Smooth muscle cell (in vitro differentiated cells): ENCODE results near the gene CGRRF1. TPM values are rescaled to one million over a fixed set of nuclear protein-coding genes. Genes with fewer than 3 reads are reported as not detected.

Experiments
- DNase-seq: peaks from one replicate; lab custom pipeline; 2025; ENCODE audit not compliant: unreplicated experiment; lab: John Stamatoyannopoulos, UW
- H2AFZ ChIP-seq: fragments of 200-600 bp; sonication (generic); 2 replicates; pipeline ENCODE4 v1.6.0; 2016; ENCODE audit warnings: antibody characterized with exemption, low read depth, mild to moderate bottlenecking
- H3F3A ChIP-seq: fragments of 200-600 bp; sonication (generic); 2 replicates; pipeline ENCODE4 v1.6.0; 2017; ENCODE audit warnings: antibody characterized with exemption, low read depth
- H3K27ac ChIP-seq: fragments of 200-600 bp; sonication (generic); 2 replicates; pipeline ENCODE4 v1.5.1; 2016; ENCODE audit warnings: low read depth, mild to moderate bottlenecking
- H3K27me3 ChIP-seq: fragments of 200-600 bp; sonication (generic); 2 replicates; pipeline ENCODE4 v1.6.1; 2016; ENCODE audit warnings: low read depth, mild to moderate bottlenecking
- H3K36me3 ChIP-seq: fragments of 200-600 bp; sonication (generic); 2 replicates; pipeline ENCODE4 v1.5.1; 2016; ENCODE audit warnings: low read depth
- H3K4me1 ChIP-seq: fragments of 200-600 bp; sonication (generic); 2 replicates; pipeline ENCODE4 v1.5.1; 2016; ENCODE audit warnings: low read depth
- H3K4me2 ChIP-seq: fragments of 200-600 bp; sonication (generic); 2 replicates; pipeline ENCODE4 v1.6.0; 2016; ENCODE audit warnings: mild to moderate bottlenecking
- H3K4me3 ChIP-seq: fragments of 200-600 bp; sonication (generic); 2 replicates; pipeline ENCODE4 v1.5.1; 2016; ENCODE audit warnings: mild to moderate bottlenecking
- H3K79me2 ChIP-seq: fragments of 200-600 bp; sonication (generic); 2 replicates; pipeline ENCODE4 v1.6.0; 2016; ENCODE audit warnings: low read depth, mild to moderate bottlenecking
- H3K9ac ChIP-seq: fragments of 200-600 bp; sonication (generic); 2 replicates; pipeline ENCODE4 v1.6.0; 2016; ENCODE audit warnings: low read depth
- H3K9me3 ChIP-seq: fragments of 200-600 bp; sonication (generic); replicated peaks from 2 replicates; pipeline ENCODE4 v1.5.1; 2016; ENCODE audit warnings: low read depth
- H4K20me1 ChIP-seq: fragments of 200-600 bp; sonication (generic); 2 replicates; pipeline ENCODE4 v1.6.0; 2016; ENCODE audit warnings: low read depth
- WGBS: methylation state at CpG from one replicate; pipeline ENCODE4 v1.1.7; 2016; ENCODE audit warnings: low lambda C conversion rate; 5-methylcytosine and 5-hydroxymethylcytosine counted together
- polyA plus RNA-seq: library from polyadenylated mRNA; unstranded; fragments of >200 nt; fragmentation: Nextera tagmentation; extraction: Ambion mirVana; gene quantifications from 2 replicates; pipeline ENCODE4 v1.2.1, GENCODE V29; 2016
- total RNA-seq: library from RNA; depleted of rRNA; stranded (reverse); fragments of >200 nt; gene quantifications from 2 replicates; pipeline ENCODE4 v1.2.3, GENCODE V29; 2014
- TF ChIP-seq, protein P1 (sequence below): fragments of 200-600 bp; sonication (generic); IDR thresholded peaks from 2 replicates; pipeline ENCODE4 v1.5.1; 2017; ENCODE audit warnings: borderline replicate concordance, mild to moderate bottlenecking, antibody characterized with exemption; ENCODE audit not compliant: insufficient read depth, poor library complexity, severe bottlenecking

The CGRRF1 gene
- total and polyA plus RNA-seq, 2 experiments from 2014 or later: 20.7 to 30.6 TPM

DNA sequence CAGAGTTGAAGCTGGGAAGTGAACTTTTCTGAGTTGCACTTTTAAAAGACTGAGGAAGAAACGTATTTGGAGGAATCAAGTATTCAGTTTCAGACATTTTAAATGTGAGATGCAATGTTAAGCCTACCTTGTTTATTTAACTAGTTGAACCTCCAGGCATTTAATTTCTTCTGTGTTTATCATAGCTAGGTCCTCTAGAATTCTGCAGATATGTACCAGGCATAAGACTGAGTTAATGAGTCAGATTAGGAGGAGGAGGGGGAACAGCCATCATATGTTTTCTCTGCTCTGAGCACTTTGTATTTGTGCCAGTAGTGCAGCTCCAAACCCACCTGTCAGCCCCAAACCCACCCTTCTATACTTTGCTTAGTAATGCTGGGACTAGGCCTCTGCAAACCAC lies 40.8 kb downstream of the CGRRF1 start:
- H3K4me1 ChIP-seq: no peaks in the 10 kb centered on the region
- H3K27me3 ChIP-seq: no peaks in the 10 kb centered on the region
- no peaks in the 10 kb centered on the region for H3F3A ChIP-seq
- H3K4me2 ChIP-seq: no peak overlapping the region
- no peaks in the 10 kb centered on the region for H3K36me3 ChIP-seq
- H3K27ac ChIP-seq: no peak overlapping the region
- no peaks in the 10 kb centered on the region for H4K20me1 ChIP-seq
- TF ChIP-seq, protein P1, sequence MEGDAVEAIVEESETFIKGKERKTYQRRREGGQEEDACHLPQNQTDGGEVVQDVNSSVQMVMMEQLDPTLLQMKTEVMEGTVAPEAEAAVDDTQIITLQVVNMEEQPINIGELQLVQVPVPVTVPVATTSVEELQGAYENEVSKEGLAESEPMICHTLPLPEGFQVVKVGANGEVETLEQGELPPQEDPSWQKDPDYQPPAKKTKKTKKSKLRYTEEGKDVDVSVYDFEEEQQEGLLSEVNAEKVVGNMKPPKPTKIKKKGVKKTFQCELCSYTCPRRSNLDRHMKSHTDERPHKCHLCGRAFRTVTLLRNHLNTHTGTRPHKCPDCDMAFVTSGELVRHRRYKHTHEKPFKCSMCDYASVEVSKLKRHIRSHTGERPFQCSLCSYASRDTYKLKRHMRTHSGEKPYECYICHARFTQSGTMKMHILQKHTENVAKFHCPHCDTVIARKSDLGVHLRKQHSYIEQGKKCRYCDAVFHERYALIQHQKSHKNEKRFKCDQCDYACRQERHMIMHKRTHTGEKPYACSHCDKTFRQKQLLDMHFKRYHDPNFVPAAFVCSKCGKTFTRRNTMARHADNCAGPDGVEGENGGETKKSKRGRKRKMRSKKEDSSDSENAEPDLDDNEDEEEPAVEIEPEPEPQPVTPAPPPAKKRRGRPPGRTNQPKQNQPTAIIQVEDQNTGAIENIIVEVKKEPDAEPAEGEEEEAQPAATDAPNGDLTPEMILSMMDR: no peak
- no peaks in the 10 kb centered on the region for H3K9me3 ChIP-seq
- no peak overlapping the region for H3K9ac ChIP-seq
- no peak overlapping the region for H2AFZ ChIP-seq
- H3K79me2 ChIP-seq: no peaks in the 10 kb centered on the region
- 78% methylated on average over 1 of the region's 1 CpG for WGBS
- H3K4me3 ChIP-seq: no peak overlapping the region
- no peak for DNase-seq

DNA sequence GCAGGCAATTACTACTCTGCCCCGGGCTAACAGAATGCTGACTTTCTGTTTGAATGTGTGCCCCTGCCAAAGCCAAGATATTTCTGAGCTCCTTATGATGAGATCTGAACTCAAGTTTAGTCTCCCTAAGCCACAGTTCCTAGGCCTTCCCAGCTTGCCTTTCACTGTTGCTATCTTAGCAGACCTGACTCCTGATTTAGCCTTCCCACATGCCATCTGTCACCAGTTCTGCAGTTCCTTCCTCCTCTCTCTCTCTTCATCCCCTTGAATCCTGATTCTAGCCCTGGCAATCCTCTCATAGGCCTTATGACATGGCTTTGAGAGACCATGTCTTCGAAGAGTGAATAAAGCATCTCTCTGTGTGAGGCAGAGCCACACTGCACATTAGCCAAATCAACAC lies 44.7 kb downstream of the CGRRF1 start:
- H2AFZ ChIP-seq: no peak overlapping the region
- H3K36me3 ChIP-seq: no peaks in the 10 kb centered on the region
- no peak overlapping the region for H3K4me2 ChIP-seq
- no peaks in the 10 kb centered on the region for H3K27me3 ChIP-seq
- H4K20me1 ChIP-seq: no peaks in the 10 kb centered on the region
- H3K9me3 ChIP-seq: no peaks in the 10 kb centered on the region
- H3K4me3 ChIP-seq: no peak overlapping the region
- no peaks in the 10 kb centered on the region for H3K79me2 ChIP-seq
- H3K9ac ChIP-seq: no peak overlapping the region
- TF ChIP-seq, protein P1: no peak
- H3F3A ChIP-seq: no peaks in the 10 kb centered on the region
- H3K4me1 ChIP-seq: no peaks in the 10 kb centered on the region
- no peak overlapping the region for H3K27ac ChIP-seq
- no peak for DNase-seq
- WGBS: 91% methylated on average over 2 of the region's 2 CpGs

DNA sequence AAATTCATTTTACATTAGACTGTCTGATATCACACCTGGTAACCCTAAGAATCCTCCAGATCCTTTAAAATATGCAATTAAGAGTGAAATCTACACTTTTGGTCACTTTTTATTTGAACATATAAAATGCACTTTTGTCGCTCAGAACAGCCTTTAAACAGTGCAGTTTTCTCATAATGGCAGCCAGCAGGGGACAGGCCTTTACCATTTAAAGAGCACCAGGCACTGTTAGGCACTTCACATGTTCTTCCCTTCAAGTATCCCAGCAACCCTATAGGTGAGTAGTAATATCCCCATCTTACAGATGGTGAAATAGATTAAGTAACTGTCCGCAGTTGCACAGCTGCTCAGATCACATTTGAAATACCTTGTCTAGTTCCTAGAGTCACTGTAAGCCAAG lies 45.9 kb downstream of the CGRRF1 start:
- TF ChIP-seq, protein P1: peak; percentile 23

DNA sequence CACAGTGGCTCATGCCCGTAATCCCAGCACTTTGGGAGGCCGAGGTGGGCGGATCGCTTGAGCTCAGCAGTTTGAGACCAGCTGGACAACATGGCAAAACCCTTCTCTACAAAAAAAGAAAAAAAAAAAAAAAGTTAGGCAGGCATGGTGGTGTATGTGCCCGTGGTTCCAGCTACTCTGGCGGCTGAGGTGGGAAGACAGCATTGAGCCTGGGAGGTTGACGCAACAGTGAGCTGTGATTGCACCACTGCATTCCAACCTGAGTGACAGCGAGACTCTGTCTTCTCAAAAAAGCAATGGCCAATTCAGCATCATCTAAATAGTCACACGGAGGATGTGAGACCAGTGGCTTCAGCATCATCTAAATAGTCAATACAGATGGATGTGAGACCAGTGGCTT lies 46.8 kb downstream of the CGRRF1 start:
- Histone ChIP-seq H3K27me3 (no peaks in the 10 kb centered on the region), H3K9ac (no peak overlapping the region), H4K20me1 (no peaks in the 10 kb centered on the region), H2AFZ (no peak overlapping the region), H3K4me2 (no peak overlapping the region), H3K4me1 (no peaks in the 10 kb centered on the region), H3K9me3 (no peaks in the 10 kb centered on the region), H3K27ac (no peak overlapping the region), H3K4me3 (no peak overlapping the region), H3F3A (no peaks in the 10 kb centered on the region), H3K36me3 (no peaks in the 10 kb centered on the region), H3K79me2 (no peaks in the 10 kb centered on the region)
- 87% methylated on average over 9 of the region's 9 CpGs for WGBS
- no peak for DNase-seq
- TF ChIP-seq, protein P1: no peak

More for the DNA sequence above, 45.9 kb downstream of the CGRRF1 start:
- Histone ChIP-seq H3K79me2 (no peaks in the 10 kb centered on the region), H3K9me3 (no peaks in the 10 kb centered on the region), H3F3A (no peaks in the 10 kb centered on the region), H3K4me1 (no peaks in the 10 kb centered on the region), H3K4me2 (no peak overlapping the region), H3K27ac (no peak overlapping the region), H3K4me3 (no peak overlapping the region), H2AFZ (no peak overlapping the region), H3K27me3 (no peaks in the 10 kb centered on the region), H3K9ac (no peak overlapping the region), H4K20me1 (no peaks in the 10 kb centered on the region), H3K36me3 (no peaks in the 10 kb centered on the region)
- no peak for DNase-seq
- WGBS: 92% methylated on average over 2 of the region's 2 CpGs
